ENCODE results near the gene APOA4.
"Not testable (repeated sequence)": the region's sequence is repeated elsewhere in the genome, so short reads cannot be mapped to it uniquely, and the experiment has no call there.

APOA4 gene

GRCh38 chr11:116829525-116830183 lies 6.5 kb upstream of the APOA4 start, which contains the start of gene APOC3:
TSS of gene APOC3 (plus strand) at chr11:116829907. CDS start at chr11:116830583, 676 bp downstream.
- DNase-seq = no peak

GRCh38 chr11:116828632-116829524 lies 5.8 kb upstream of the APOA4 start:
- DNase-seq = no peak

GRCh38 chr11:116827461-116827860 lies 4.4 kb upstream of the APOA4 start:
- DNase-seq = no peak

- no peak for DNase-seq
Measured at GRCh38 chr11:116826751-116827431, 3.8 kb upstream of the APOA4 start.

- no peak for DNase-seq
Measured at GRCh38 chr11:116825854-116826750, 3.0 kb upstream of the APOA4 start.

- DNase-seq = no peak
Measured at GRCh38 chr11:116825434-116825833, 2.3 kb upstream of the APOA4 start.

- DNase-seq = no peak
Measured at GRCh38 chr11:116822575-116822974, 529 bp downstream of the APOA4 start.

- DNase-seq = no peak
Measured at GRCh38 chr11:116821050-116821918, 1.8 kb downstream of the APOA4 start.

GRCh38 chr11:116819049-116819448 lies 4.1 kb downstream of the APOA4 start:
- no peak for DNase-seq

GRCh38 chr11:116814502-116814901 lies 8.6 kb downstream of the APOA4 start:
- no peak for DNase-seq

- no peak for DNase-seq
Measured at GRCh38 chr11:116813781-116814471, 9.2 kb downstream of the APOA4 start.

- no peak for DNase-seq
Measured at GRCh38 chr11:116813170-116813569, 9.9 kb downstream of the APOA4 start.

- no peak for DNase-seq
Measured at GRCh38 chr11:116812109-116812508, 11.0 kb downstream of the APOA4 start.

GRCh38 chr11:116811194-116811593 lies 11.9 kb downstream of the APOA4 start:
- no peak for DNase-seq

- DNase-seq = no peak
Measured at GRCh38 chr11:116808262-116809175, 14.6 kb downstream of the APOA4 start.

- DNase-seq = no peak
Measured at GRCh38 chr11:116807601-116808261, 15.4 kb downstream of the APOA4 start.

GRCh38 chr11:116804001-116804400 lies 19.1 kb downstream of the APOA4 start:
- DNase-seq = no peak

- not testable (repeated sequence) for DNase-seq
Measured at GRCh38 chr11:116801662-116802061, 21.4 kb downstream of the APOA4 start.

- DNase-seq = no peak
Measured at GRCh38 chr11:116800610-116801009, 22.5 kb downstream of the APOA4 start.
